ENCODE measurements around the gene PARP12. TPM values are rescaled to one million over a fixed set of nuclear protein-coding genes. Genes with fewer than 3 reads are reported as not detected.

PARP12 gene
- total RNA-seq, 4 donors from 2014 or later = 37.4 to 46.9 (median 38.9) TPM

DNA sequence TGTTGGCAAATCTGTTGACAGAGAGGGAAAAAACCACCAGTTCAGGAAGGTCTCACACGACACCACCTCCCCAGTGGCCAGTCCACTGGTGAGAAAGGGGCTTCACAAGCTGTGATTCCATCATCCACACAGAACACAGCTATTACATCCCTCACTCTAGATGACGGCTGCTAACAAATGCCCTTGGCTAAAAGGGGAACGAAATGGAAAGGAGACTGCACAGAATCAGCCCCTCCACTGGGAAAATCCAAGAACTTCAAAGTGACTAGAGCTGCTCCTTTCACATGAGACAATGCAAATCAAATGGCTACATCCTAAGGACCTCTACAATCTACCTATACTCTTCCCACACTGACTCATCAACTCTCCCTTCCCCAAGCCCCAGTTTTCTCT is 5.6 kb downstream of the PARP12 start:
- TF ChIP-seq POLR2A (IDR thresholded peaks at IDR 0.05) = no peak
- TF ChIP-seq, protein P1, sequence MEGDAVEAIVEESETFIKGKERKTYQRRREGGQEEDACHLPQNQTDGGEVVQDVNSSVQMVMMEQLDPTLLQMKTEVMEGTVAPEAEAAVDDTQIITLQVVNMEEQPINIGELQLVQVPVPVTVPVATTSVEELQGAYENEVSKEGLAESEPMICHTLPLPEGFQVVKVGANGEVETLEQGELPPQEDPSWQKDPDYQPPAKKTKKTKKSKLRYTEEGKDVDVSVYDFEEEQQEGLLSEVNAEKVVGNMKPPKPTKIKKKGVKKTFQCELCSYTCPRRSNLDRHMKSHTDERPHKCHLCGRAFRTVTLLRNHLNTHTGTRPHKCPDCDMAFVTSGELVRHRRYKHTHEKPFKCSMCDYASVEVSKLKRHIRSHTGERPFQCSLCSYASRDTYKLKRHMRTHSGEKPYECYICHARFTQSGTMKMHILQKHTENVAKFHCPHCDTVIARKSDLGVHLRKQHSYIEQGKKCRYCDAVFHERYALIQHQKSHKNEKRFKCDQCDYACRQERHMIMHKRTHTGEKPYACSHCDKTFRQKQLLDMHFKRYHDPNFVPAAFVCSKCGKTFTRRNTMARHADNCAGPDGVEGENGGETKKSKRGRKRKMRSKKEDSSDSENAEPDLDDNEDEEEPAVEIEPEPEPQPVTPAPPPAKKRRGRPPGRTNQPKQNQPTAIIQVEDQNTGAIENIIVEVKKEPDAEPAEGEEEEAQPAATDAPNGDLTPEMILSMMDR (IDR thresholded peaks at IDR 0.05) = no peak
- peaks cover 18 to 19% of the 10 kb centered on the region in 2 donors for H3K4me1 ChIP-seq
- no peaks in the 10 kb centered on the region for H3K27me3 ChIP-seq
- H3K9me3 ChIP-seq = no peaks in the 10 kb centered on the region
- H3K36me3 ChIP-seq = no peaks in the 10 kb centered on the region
- 95 to 100% methylated on average over 3 of the region's 3 CpGs for WGBS, 2 donors
- DNase-seq = no peak
- no peak overlapping the region for H3K4me3 ChIP-seq (replicated peaks in 1 of 3)
- intact Hi-C loops (cut with DNase I) = no loop called here
- H3K27ac ChIP-seq = no peak overlapping the region

GRCh38 chr7:140056431-140057142 is 6.2 kb downstream of the PARP12 start:
- Histone ChIP-seq H3K9me3 (no peaks in the 10 kb centered on the region), H3K36me3 (no peaks in the 10 kb centered on the region), H3K4me1 (peaks cover 15 to 18% of the 10 kb centered on the region in 2 donors), H3K27me3 (no peaks in the 10 kb centered on the region), H3K27ac (no peak overlapping the region), H3K4me3 (replicated peaks in 1 of 3) (no peak overlapping the region)
- intact Hi-C loops (cut with DNase I) = no loop called here
- TF ChIP-seq, protein P1 (IDR thresholded peaks at IDR 0.05) = no peak
- no peak for TF ChIP-seq POLR2A (IDR thresholded peaks at IDR 0.05)
- WGBS, 2 donors = 83 to 92% methylated on average over 5 of the region's 5 CpGs
- peak in 1 of 2 donors; percentile 12 for DNase-seq

DNA sequence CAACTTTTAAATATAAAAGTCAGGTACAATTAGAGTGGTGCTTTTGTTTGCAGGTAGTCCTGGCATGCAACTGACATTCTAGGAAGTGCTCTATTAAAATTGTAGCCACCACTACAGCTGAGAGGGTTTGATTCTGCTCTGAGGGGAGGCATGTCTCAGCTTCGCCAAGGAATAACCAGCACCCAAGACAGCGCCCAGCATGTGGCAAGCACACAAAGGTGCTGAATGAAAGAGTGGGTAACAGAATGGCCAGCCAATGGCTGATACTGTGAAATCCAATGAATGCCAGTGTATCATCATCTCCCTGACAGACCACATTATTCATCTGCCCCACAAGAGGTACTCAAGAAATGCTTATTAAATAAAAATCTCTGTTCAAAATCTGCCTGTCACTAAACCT is 6.9 kb downstream of the PARP12 start:
- Histone ChIP-seq H3K27ac (no peak overlapping the region), H3K9me3 (no peaks in the 10 kb centered on the region), H3K4me1 (peaks cover 7 to 14% of the 10 kb centered on the region in 2 donors), H3K27me3 (no peaks in the 10 kb centered on the region), H3K4me3 (replicated peaks in 1 of 3) (no peak overlapping the region), H3K36me3 (no peaks in the 10 kb centered on the region)
- TF ChIP-seq, protein P1 (IDR thresholded peaks at IDR 0.05) = no peak
- TF ChIP-seq POLR2A (IDR thresholded peaks at IDR 0.05) = no peak
- intact Hi-C loops (cut with DNase I) = no loop called here
- WGBS, 2 donors = 95 to 98% methylated on average over 2 of the region's 2 CpGs
- DNase-seq = no peak

- no peaks in the 10 kb centered on the region for H3K9me3 ChIP-seq
- intact Hi-C loops (cut with DNase I) = no loop called here
- no peak overlapping the region for H3K4me3 ChIP-seq (replicated peaks in 1 of 3)
- no peak for DNase-seq
- no peaks in the 10 kb centered on the region for H3K27me3 ChIP-seq
- H3K27ac ChIP-seq = no peak overlapping the region
- TF ChIP-seq POLR2A (IDR thresholded peaks at IDR 0.05) = no peak
- TF ChIP-seq, protein P1 (IDR thresholded peaks at IDR 0.05) = no peak
- peaks cover 3 to 12% of the 10 kb centered on the region in 2 donors for H3K4me1 ChIP-seq
- no peaks in the 10 kb centered on the region for H3K36me3 ChIP-seq
- WGBS, 2 donors = 79 to 80% methylated on average over 4 of the region's 4 CpGs
Observed at GRCh38 chr7:140054751-140055150, 8.0 kb downstream of the PARP12 start.

GRCh38 chr7:140053812-140054539 is 8.8 kb downstream of the PARP12 start:
- 84 to 90% methylated on average over 3 of the region's 3 CpGs for WGBS, 2 donors
- TF ChIP-seq, protein P1 (IDR thresholded peaks at IDR 0.05) = no peak
- no peak for TF ChIP-seq POLR2A (IDR thresholded peaks at IDR 0.05)
- H3K27ac ChIP-seq = no peak overlapping the region
- no peaks in the 10 kb centered on the region for H3K9me3 ChIP-seq
- no peaks in the 10 kb centered on the region for H3K27me3 ChIP-seq
- no peaks in the 10 kb centered on the region for H3K36me3 ChIP-seq
- intact Hi-C loops (cut with DNase I) = no loop called here
- no peak for DNase-seq
- peaks cover 4 to 15% of the 10 kb centered on the region in 2 donors for H3K4me1 ChIP-seq
- H3K4me3 ChIP-seq (replicated peaks in 1 of 3) = no peak overlapping the region

Data from thyroid gland (tissue), 4 donors.